CD4-positive, alpha-beta T cell treated with Interleukin-4 for 4 hours (primary cell): Measurements from ENCODE around the gene GNL2.
A peak's percentile ranks its signal among the peaks of the same experiment; 100 is the strongest.
"Not testable (repeated sequence)": the region's sequence is repeated elsewhere in the genome, so short reads cannot be mapped to it uniquely, and the experiment has no call there.

Experiments used
- DNase-seq: peaks from one replicate; pipeline ENCODE4 v3.0.0-alpha.2; 2020

The GNL2 gene

GRCh38 chr1:37606481-37607263 is 10.9 kb upstream of the GNL2 start:
- DNase-seq = no peak

- DNase-seq = no peak
Observed at GRCh38 chr1:37605806-37606474, 10.2 kb upstream of the GNL2 start.

- no peak for DNase-seq
Observed at GRCh38 chr1:37605061-37605650, 9.4 kb upstream of the GNL2 start.

GRCh38 chr1:37602750-37603694 is 7.3 kb upstream of the GNL2 start:
- DNase-seq = peak; percentile 34

- DNase-seq = no peak
Observed at GRCh38 chr1:37601441-37601840, 5.7 kb upstream of the GNL2 start.

GRCh38 chr1:37599940-37600339 is 4.2 kb upstream of the GNL2 start:
- no peak for DNase-seq

- DNase-seq = no peak
Observed at GRCh38 chr1:37596182-37596667, 488 bp upstream of the GNL2 start.

GRCh38 chr1:37593726-37594125 is 2.0 kb downstream of the GNL2 start:
- DNase-seq = no peak

- no peak for DNase-seq
Observed at GRCh38 chr1:37588939-37589338, 6.8 kb downstream of the GNL2 start.

GRCh38 chr1:37584544-37584943 is 11.2 kb downstream of the GNL2 start:
- not testable (repeated sequence) for DNase-seq

- DNase-seq = no peak
Observed at GRCh38 chr1:37575692-37576091, 20.0 kb downstream of the GNL2 start.

GRCh38 chr1:37574834-37575480 is 20.8 kb downstream of the GNL2 start:
- no peak for DNase-seq

GRCh38 chr1:37570528-37571334 is 25.0 kb downstream of the GNL2 start:
- no peak for DNase-seq

GRCh38 chr1:37567023-37567422 is 28.7 kb downstream of the GNL2 start:
- DNase-seq = no peak

GRCh38 chr1:37564892-37565291 is 30.8 kb downstream of the GNL2 start:
- no peak for DNase-seq

- no peak for DNase-seq
Observed at GRCh38 chr1:37562984-37563383, 32.8 kb downstream of the GNL2 start.

- peak; percentile 5 for DNase-seq
Observed at GRCh38 chr1:37561133-37562132, 34.3 kb downstream of the GNL2 start.

GRCh38 chr1:37560401-37561132 is 35.2 kb downstream of the GNL2 start:
- no peak for DNase-seq

- not testable (repeated sequence) for DNase-seq
Observed at GRCh38 chr1:37559957-37560379, 35.8 kb downstream of the GNL2 start.
